ENCODE data around the gene NDST4. TPM values are rescaled to one million over a fixed set of nuclear protein-coding genes. Genes with fewer than 3 reads are reported as not detected.

Gene NDST4
- not detected in 2 replicates for total RNA-seq

DNA sequence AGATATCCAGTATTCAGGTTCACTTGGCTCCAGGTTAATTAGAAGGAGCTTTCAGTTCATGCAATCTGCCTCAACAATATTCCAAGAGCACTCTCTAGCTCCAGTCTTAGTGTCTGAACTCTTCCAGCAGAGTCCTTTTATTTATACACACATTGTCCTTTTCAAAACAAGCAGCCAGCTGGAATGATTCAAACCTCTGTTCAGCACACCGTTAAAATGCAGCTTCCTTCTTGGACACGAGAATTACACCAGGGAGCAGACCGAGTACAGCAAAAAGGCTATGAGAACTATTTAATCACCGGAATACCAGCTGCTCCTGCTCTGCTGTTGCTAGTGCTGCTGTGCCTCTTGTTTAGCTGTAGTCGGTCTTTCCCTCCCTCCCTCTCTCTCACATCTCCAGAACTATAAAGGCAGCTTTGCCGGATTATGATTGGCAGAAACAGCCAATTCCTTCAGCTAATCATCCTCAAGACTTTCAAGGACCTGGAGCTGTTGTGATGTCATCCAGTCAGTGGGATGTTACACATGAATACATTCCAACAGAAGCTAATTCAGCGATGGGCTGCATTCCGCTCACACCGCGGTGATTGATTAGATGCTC, at the start of gene NDST4:
TSS of gene NDST4 (minus strand) at position 115 of the 601 bp plus-strand sequence. CDS start 36,584 bp downstream, outside the sequence.
- H3K4me3 ChIP-seq (ENCODE audit: low read depth, low read length), result no peak within 1 kb of the TSS
- TF ChIP-seq, protein P1, sequence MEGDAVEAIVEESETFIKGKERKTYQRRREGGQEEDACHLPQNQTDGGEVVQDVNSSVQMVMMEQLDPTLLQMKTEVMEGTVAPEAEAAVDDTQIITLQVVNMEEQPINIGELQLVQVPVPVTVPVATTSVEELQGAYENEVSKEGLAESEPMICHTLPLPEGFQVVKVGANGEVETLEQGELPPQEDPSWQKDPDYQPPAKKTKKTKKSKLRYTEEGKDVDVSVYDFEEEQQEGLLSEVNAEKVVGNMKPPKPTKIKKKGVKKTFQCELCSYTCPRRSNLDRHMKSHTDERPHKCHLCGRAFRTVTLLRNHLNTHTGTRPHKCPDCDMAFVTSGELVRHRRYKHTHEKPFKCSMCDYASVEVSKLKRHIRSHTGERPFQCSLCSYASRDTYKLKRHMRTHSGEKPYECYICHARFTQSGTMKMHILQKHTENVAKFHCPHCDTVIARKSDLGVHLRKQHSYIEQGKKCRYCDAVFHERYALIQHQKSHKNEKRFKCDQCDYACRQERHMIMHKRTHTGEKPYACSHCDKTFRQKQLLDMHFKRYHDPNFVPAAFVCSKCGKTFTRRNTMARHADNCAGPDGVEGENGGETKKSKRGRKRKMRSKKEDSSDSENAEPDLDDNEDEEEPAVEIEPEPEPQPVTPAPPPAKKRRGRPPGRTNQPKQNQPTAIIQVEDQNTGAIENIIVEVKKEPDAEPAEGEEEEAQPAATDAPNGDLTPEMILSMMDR (IDR thresholded peaks at IDR 0.05; ENCODE audit: insufficient read depth, low read depth, low read length), result no peak
- DNase-seq (ENCODE audit: low read depth), result peak; percentile 20

GRCh38 chr4:115159141-115159540, 45.7 kb upstream of the NDST4 start:
- TF ChIP-seq, protein P1 (IDR thresholded peaks at IDR 0.05; ENCODE audit: insufficient read depth, low read depth, low read length), result no peak
- no peak overlapping the region for H3K4me3 ChIP-seq (ENCODE audit: low read depth, low read length)
- DNase-seq (ENCODE audit: low read depth), result peak; percentile 16

GRCh38 chr4:115158296-115158695, 44.9 kb upstream of the NDST4 start:
- H3K4me3 ChIP-seq (ENCODE audit: low read depth, low read length), result no peak overlapping the region
- no peak for DNase-seq (ENCODE audit: low read depth)
- TF ChIP-seq, protein P1 (IDR thresholded peaks at IDR 0.05; ENCODE audit: insufficient read depth, low read depth, low read length), result no peak

- no peak overlapping the region for H3K4me3 ChIP-seq (ENCODE audit: low read depth, low read length)
- TF ChIP-seq, protein P1 (IDR thresholded peaks at IDR 0.05; ENCODE audit: insufficient read depth, low read depth, low read length), result no peak
- no peak for DNase-seq (ENCODE audit: low read depth)
Measured at GRCh38 chr4:115154826-115155225, 41.4 kb upstream of the NDST4 start.

DNA sequence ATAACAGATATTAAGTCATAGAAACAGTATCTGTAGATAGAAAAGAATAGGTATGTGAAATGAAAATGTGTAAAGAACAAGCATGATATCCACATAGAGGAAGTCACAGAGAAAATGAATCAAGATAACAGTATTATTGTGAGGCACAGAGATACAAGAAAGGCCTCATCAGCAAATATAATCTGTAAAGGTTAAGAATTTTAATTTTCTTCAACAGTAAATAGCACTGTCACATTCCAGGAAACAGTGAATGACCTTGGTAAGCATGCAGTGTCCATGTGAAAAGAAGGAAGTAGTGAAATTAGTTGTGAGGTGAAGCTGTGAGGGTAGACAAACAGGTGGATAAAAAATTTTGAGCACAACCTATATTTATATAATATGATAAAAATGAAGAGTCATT, 39.5 kb upstream of the NDST4 start:
- no peak overlapping the region for H3K4me3 ChIP-seq (ENCODE audit: low read depth, low read length)
- TF ChIP-seq, protein P1 (IDR thresholded peaks at IDR 0.05; ENCODE audit: insufficient read depth, low read depth, low read length), result no peak
- no peak for DNase-seq (ENCODE audit: low read depth)

DNA sequence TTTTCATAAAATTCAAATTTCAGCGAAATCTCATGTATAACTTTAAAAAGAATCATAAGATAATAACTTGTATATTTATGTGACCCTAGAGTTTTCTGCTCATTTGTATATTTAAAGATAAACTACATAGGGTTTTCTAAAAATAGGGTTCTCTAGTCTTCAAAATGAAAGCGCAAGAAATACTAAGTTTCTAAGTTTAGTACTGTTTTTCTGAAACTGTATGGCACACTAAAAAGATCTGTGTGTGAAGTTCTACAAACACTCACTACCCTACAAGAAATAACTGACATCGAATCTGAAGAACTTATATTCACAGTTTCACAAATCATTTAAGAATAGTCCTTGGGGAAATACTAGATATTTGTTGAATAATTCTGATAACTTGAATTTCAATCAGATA, 38.7 kb upstream of the NDST4 start:
- H3K4me3 ChIP-seq (ENCODE audit: low read depth, low read length), result no peak overlapping the region
- DNase-seq (ENCODE audit: low read depth), result no peak
- TF ChIP-seq, protein P1 (IDR thresholded peaks at IDR 0.05; ENCODE audit: insufficient read depth, low read depth, low read length), result no peak

GRCh38 chr4:115149106-115149505, 35.7 kb upstream of the NDST4 start:
- TF ChIP-seq, protein P1 (IDR thresholded peaks at IDR 0.05; ENCODE audit: insufficient read depth, low read depth, low read length), result no peak
- peak; percentile 25 for DNase-seq (ENCODE audit: low read depth)
- no peak overlapping the region for H3K4me3 ChIP-seq (ENCODE audit: low read depth, low read length)
